ENCODE data around the gene GALM.

GALM gene

GRCh38 chr2:38658613-38659012, 7.3 kb upstream of the GALM start:
- Histone ChIP-seq H3K27me3 (replicated peaks) (no peaks in the 10 kb centered on the region), H3K4me3 (ENCODE audit: low read depth, low read length) (no peak overlapping the region), H3K36me3 (replicated peaks) (no peaks in the 10 kb centered on the region), H3K27ac (no peak overlapping the region)
- no peak for DNase-seq
- in situ Hi-C loops (cut with HindIII; ENCODE audit: low pct_ligation_motif_present, low sequenced_read_pairs), result no loop called here
- TF ChIP-seq CTCF (IDR thresholded peaks at IDR 0.05; ENCODE audit: low read depth, low read length, missing control alignments), result no peak

DNA sequence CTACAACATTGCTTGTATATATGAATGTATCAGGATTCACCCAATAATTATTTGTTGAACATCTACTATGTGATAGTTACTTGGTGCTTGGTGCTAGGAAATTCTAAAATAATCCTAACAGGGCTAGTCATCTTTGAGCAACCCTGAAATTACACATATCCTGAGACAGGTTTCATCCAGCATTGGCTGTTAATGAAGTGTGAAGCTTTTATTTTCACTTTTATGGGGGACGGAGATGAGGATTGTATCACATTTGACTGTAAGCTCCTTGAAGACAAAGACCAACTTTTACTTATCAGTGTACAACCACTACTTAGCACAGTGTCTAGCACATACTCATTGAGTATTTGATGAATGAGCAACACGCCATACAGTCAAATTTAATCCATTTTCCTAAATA, 6.8 kb upstream of the GALM start:
- DNase-seq, result no peak
- Histone ChIP-seq H3K4me3 (ENCODE audit: low read depth, low read length) (no peak overlapping the region), H3K27ac (no peak overlapping the region), H3K27me3 (replicated peaks) (no peaks in the 10 kb centered on the region), H3K36me3 (replicated peaks) (no peaks in the 10 kb centered on the region)
- no peak for TF ChIP-seq CTCF (IDR thresholded peaks at IDR 0.05; ENCODE audit: low read depth, low read length, missing control alignments)
- in situ Hi-C loops (cut with HindIII; ENCODE audit: low pct_ligation_motif_present, low sequenced_read_pairs), result no loop called here

DNA sequence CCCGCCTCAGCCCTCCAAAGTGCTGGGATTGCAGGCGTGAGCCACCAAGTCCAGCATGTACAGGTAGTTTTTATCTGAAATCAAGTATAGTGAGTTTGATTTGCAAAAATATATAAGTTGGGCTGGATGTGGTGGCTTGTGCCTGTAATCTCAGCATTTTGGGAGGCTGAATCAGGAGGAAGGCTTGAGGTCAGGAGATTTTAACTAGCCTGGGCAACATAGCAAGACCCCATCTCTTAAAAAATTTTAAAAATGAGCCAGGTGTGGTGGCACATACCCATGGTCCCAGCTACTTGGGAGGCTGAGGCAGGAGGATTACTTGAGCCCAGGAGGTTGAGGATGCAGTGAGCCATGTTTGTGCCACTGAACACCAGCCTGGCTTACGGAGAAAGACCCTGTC, 5.6 kb upstream of the GALM start:
- in situ Hi-C loops (cut with HindIII; ENCODE audit: low pct_ligation_motif_present, low sequenced_read_pairs), result no loop called here
- no peaks in the 10 kb centered on the region for H3K27me3 ChIP-seq (replicated peaks)
- no peaks in the 10 kb centered on the region for H3K36me3 ChIP-seq (replicated peaks)
- H3K27ac ChIP-seq, result no peak overlapping the region
- DNase-seq, result no peak
- TF ChIP-seq CTCF (IDR thresholded peaks at IDR 0.05; ENCODE audit: low read depth, low read length, missing control alignments), result no peak
- H3K4me3 ChIP-seq (ENCODE audit: low read depth, low read length), result no peak overlapping the region

- no peaks in the 10 kb centered on the region for H3K27me3 ChIP-seq (replicated peaks)
- DNase-seq, result no peak
- no peak overlapping the region for H3K4me3 ChIP-seq (ENCODE audit: low read depth, low read length)
- no peak for TF ChIP-seq CTCF (IDR thresholded peaks at IDR 0.05; ENCODE audit: low read depth, low read length, missing control alignments)
- in situ Hi-C loops (cut with HindIII; ENCODE audit: low pct_ligation_motif_present, low sequenced_read_pairs), result no loop called here
- H3K27ac ChIP-seq, result no peak overlapping the region
- H3K36me3 ChIP-seq (replicated peaks), result no peaks in the 10 kb centered on the region
Observed at GRCh38 chr2:38661306-38661705, 4.6 kb upstream of the GALM start.

GRCh38 chr2:38666556-38666910, 619 bp downstream of the GALM start:
- no peak overlapping the region for H3K27ac ChIP-seq
- no peak for TF ChIP-seq CTCF (IDR thresholded peaks at IDR 0.05; ENCODE audit: low read depth, low read length, missing control alignments)
- in situ Hi-C loops (cut with HindIII; ENCODE audit: low pct_ligation_motif_present, low sequenced_read_pairs), result no loop called here
- DNase-seq, result no peak
- H3K27me3 ChIP-seq (replicated peaks), result no peaks in the 10 kb centered on the region
- no peaks in the 10 kb centered on the region for H3K36me3 ChIP-seq (replicated peaks)
- peak overlapping the region; percentile 78 for H3K4me3 ChIP-seq (ENCODE audit: low read depth, low read length)

DNA sequence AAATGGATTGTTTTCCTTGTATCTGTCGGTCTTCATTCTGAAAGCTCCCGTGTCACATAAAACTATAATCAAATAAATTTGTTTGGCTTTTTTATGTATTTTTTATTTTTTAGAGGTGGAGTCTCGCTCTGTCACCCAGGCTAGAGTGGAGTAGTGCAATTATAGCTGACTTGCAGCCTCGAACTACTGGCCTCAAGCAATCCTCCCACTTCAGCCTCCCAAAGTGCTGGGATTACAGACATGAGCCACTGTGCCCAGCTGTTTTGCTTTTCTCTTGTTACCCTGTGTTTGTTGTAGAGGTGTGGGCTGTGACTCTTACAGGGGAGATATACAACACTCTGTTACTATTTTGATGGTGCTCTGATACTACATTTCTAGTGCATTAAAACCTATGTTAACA, 2.2 kb downstream of the GALM start:
- TF ChIP-seq CTCF (IDR thresholded peaks at IDR 0.05; ENCODE audit: low read depth, low read length, missing control alignments), result no peak
- Histone ChIP-seq H3K27ac (no peak overlapping the region), H3K27me3 (replicated peaks) (no peaks in the 10 kb centered on the region), H3K4me3 (ENCODE audit: low read depth, low read length) (no peak overlapping the region), H3K36me3 (replicated peaks) (no peaks in the 10 kb centered on the region)
- no peak for DNase-seq
- in situ Hi-C loops (cut with HindIII; ENCODE audit: low pct_ligation_motif_present, low sequenced_read_pairs), result no loop called here

Measured in brain microvascular endothelial cell (primary cell).